ENCODE measurements around the gene CENPF.
"Not testable (repeated sequence)": the region's sequence is repeated elsewhere in the genome, so short reads cannot be mapped to it uniquely, and the experiment has no call there.

CENPF gene, protein sequence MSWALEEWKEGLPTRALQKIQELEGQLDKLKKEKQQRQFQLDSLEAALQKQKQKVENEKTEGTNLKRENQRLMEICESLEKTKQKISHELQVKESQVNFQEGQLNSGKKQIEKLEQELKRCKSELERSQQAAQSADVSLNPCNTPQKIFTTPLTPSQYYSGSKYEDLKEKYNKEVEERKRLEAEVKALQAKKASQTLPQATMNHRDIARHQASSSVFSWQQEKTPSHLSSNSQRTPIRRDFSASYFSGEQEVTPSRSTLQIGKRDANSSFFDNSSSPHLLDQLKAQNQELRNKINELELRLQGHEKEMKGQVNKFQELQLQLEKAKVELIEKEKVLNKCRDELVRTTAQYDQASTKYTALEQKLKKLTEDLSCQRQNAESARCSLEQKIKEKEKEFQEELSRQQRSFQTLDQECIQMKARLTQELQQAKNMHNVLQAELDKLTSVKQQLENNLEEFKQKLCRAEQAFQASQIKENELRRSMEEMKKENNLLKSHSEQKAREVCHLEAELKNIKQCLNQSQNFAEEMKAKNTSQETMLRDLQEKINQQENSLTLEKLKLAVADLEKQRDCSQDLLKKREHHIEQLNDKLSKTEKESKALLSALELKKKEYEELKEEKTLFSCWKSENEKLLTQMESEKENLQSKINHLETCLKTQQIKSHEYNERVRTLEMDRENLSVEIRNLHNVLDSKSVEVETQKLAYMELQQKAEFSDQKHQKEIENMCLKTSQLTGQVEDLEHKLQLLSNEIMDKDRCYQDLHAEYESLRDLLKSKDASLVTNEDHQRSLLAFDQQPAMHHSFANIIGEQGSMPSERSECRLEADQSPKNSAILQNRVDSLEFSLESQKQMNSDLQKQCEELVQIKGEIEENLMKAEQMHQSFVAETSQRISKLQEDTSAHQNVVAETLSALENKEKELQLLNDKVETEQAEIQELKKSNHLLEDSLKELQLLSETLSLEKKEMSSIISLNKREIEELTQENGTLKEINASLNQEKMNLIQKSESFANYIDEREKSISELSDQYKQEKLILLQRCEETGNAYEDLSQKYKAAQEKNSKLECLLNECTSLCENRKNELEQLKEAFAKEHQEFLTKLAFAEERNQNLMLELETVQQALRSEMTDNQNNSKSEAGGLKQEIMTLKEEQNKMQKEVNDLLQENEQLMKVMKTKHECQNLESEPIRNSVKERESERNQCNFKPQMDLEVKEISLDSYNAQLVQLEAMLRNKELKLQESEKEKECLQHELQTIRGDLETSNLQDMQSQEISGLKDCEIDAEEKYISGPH (N-terminal part only)

DNA sequence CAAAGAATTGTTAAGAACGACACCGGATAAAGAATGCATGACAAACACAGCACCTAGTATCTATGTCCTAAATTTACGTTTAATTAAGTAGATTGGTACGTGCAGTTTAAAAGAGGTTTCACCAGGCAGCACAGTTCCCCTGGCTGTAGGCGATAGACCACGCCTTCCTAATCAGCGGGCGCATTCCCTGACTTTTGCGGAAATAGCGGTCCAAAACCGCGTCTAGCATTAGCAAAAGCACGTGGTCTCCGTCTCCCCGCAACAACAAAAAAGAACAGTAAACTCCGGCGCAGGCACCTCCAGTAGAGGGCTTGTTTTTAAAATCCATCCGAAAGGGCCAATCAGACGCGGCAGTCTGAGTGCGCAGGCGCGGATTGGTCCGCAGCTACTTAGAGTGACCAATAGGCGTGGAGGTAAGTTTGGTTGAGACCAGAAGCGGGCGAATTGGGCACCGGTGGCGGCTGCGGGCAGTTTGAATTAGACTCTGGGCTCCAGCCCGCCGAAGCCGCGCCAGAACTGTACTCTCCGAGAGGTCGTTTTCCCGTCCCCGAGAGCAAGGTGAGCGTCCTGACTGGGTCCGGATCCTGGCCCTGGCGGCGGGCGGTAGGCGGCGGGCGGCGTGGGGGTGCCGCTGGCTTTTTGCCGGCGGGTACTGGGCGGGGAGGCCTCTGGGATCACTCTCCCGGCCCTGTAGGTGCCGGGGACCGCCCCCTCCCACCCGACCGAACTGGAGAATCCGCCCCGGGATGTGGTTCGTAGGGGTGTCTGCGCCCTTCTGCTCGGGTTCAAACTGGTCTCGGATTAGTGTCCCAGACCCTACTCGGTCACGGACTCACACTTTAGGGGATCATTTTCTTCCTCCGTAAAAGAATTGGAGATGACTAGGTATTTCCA is at the start of gene CENPF:
CENPF (plus strand) TSS at position 432 of the 894 bp plus-strand sequence. CDS start 10,560 bp downstream, outside the sequence.
- DNase-seq (ENCODE audit: low read depth, low spot score) = peak; percentile 99

DNA sequence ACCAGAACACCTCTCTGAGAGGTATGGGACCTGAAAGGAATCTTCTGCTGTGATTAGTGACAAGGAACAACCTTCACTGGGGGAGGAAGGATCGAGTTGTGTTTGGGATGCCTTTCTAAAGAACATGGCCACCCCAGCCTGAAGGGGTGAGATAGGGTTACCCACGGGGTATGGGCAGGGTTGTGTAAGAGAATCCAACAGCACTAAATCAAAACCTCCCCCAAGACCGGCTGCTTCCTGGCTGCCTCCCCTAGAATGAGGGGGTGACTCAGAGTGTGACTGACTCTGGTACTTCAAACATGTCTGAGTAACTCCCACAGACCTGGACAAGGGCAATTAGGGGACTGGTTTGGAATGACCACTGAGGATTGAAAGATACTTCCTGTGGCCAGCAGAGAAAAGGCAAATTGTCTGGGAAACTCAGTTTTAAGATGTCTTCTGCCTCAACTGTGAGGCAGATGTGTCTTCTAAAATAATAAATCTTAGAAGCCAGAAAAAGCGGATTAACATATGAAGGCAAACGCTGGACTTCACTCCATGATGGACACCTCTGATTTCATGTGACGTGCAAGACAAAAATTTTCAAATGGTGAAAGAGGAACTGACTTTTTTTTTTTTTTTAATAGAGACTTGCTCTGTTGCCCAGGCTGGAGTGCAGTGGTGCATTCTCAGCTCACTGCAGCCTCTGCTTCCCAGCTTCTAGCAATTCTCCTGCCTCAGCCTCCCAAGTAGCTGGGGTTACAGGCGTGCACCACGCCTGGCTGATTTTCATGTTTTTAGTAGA is 44.9 kb upstream of the CENPF start:
- DNase-seq (ENCODE audit: low read depth, low spot score) = peak; percentile 80

DNA sequence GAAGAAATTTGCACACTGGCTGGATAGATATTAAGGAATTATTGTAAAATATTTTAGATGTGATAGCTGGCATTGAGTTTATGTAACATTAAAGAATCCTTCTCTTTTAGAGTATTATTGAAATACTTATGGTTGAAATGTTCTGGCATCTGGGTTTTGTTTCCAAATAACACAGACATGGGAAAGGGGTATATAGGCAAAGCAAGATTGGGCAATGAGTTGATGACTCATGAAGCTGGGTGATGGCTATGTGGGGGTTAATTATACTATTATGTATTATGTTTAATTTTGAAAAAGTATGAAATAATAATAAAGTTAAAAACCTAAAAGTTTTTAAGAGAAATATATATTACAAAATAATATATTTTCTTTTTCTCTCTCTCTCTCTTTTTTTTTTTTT is 39.1 kb upstream of the CENPF start:
- no peak for DNase-seq (ENCODE audit: low read depth, low spot score)

DNA sequence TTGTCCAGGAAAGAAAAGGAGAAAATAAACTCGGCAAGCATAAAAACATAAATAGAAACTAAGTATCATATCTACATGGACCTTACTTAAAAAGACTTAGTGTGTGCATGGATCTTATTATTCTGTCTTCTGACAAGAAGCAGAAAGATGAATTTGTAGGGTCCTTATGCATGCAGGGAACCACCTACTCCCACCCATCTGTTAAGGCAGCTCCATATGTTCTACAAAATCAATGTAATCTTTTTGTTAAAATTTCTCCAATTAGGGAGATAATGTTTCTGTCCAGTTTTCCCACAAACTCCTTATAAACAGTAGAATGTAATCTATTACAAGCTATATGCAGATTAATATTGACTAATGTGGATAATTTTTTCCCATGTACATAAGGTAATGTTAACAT is 37.7 kb upstream of the CENPF start:
- DNase-seq (ENCODE audit: low read depth, low spot score) = no peak

DNA sequence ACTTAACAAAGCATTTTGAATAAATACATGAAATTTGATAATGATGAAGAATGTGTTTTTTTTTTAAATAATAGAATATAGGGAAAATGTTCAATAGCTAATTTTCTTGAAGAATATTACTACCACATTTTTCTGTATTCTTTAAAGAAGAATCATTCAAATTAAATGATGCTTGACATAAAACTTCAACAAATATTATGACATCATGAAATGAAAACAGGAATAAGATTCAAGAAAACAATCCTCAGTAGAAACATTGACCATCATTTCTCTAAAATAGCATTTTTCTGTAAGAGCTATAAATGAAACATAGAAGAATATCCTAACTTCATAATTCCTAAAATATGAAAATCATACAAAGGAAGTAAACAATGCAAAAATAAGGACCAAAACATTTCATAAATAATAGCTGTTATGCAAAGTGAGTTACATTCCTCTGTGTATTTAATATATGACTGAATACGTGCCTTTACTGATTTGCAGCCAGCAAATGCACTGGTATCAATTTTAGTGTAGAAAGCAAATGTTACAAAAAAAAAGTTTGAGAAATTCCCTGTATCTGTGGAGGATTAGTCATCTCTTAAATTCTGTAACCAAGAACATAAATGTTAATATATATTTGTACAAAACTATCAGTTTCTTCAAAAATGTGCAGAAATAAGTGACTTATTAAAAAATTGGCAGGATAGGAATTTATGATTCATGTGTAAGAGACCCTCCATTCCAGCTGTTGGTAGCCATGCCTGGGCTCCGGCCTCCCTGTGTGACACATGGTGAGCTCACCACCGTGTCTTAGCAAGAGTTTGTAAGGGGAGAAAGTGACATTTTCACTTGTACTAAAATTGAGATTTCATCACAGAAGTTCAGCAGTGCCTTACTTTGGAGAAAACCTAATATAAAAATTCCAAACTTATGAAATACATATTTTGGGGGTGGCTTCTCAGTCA is 36.6 kb upstream of the CENPF start:
- peak; percentile 55 for DNase-seq (ENCODE audit: low read depth, low spot score)

DNA sequence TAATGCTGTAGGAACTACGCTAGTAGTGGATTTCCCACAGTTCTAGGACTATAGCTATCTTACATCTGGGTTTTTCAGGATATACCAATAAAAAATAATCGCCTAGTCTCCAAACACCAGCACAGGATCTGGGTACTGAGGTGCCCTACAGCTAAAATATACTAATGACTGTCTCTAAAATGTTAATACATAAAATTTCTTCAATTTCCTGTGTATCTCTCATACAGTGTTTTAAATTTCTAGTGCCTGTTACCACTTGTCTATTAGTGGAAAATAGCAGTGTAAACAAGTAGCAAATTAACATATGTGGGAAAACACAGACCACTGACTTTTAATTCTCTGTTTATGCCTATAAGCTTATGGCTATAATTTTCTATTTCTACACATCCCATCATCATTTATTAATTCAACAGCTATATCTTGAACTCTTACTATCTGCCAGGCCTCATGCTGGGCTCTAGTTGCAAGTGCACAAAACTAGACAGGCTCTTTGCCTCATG is 35.5 kb upstream of the CENPF start:
- DNase-seq (ENCODE audit: low read depth, low spot score) = no peak

DNA sequence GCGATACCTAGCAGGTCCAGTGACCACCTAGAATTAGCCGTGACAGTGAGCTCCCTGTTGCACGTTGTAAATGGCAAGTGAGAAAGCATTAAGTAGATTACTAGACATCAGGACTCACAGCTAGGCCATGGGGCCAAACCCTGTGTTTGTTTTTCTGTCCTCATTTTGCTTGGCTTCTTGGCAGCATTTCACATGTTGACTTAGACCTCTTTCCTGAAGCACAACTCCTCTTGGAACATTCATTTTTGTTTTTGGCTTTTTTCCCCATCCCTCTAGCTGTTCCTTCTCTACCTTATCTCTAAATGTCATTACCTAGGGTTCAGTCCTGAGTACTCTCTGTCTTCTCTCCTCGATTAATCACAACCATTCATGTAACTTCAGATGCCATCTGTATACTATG is 34.7 kb upstream of the CENPF start:
- peak; percentile 65 for DNase-seq (ENCODE audit: low read depth, low spot score)

DNA sequence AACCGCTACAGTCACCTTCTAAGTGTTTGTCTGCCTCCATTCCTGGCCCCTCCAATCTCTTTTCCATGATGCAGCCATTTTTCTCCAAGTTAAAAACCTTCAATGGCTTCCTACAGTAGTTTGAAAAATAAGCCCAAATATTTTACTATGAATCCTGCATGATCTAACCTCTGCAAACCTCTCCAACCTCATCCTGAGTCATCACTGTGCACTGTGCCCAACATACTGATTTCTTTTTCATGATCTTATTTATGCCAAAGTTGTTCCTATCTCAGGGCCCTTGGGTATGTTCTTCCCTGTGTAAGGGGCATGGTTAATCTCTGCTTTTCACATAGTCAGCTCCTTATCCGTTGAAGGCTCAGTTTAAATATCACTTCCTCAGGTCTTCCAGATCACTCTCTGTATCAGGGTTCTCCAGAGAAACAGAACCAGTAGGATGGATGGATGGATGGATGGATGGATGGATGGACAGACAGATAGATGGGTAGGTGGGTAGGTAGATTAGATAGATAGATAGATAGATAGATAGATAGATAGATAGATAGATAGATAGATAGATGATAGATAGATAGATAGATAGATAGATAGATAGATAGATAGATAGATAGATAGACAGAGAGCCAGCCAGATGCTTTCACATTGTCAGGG is 33.5 kb upstream of the CENPF start:
- peak; percentile 48 for DNase-seq (ENCODE audit: low read depth, low spot score)

DNA sequence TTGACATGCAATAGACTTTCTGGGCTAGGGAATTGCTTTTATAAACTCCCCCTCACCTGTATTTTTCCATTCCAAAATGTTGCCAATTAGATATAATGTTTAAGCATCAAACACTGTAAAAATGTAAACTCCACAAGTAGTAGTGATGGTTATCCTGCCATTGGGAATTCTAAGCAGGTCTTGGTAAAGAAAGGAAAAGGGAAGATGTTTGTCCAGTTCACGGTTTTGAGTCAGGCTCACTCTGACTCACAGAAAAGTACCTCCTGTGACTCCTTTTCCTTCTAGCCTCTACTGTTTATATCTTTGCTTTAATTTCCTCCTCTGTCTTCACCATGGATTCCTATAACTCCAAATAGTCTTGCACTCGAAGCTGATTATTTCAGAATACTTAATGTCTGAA is 32.6 kb upstream of the CENPF start:
- DNase-seq (ENCODE audit: low read depth, low spot score) = peak; percentile 50

DNA sequence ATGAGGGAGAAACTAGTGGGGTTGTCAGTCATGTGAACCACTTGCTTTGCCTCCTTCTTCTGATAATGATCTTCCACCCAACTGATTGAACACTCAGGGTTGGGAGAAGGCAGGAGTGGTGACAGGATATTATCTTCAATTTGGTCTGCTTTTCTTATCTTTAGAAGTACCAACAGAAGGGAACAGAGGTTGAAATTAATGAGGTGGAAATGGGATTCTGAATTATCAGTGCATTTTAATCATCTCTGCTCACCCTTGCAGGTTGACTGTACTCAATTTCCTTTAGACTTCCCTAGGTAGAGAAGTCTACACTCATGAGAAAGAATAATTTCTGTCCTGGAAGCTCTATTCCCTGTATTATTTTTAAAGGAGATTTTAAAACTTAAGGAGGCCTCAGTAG is 31.7 kb upstream of the CENPF start:
- DNase-seq (ENCODE audit: low read depth, low spot score) = no peak

DNA sequence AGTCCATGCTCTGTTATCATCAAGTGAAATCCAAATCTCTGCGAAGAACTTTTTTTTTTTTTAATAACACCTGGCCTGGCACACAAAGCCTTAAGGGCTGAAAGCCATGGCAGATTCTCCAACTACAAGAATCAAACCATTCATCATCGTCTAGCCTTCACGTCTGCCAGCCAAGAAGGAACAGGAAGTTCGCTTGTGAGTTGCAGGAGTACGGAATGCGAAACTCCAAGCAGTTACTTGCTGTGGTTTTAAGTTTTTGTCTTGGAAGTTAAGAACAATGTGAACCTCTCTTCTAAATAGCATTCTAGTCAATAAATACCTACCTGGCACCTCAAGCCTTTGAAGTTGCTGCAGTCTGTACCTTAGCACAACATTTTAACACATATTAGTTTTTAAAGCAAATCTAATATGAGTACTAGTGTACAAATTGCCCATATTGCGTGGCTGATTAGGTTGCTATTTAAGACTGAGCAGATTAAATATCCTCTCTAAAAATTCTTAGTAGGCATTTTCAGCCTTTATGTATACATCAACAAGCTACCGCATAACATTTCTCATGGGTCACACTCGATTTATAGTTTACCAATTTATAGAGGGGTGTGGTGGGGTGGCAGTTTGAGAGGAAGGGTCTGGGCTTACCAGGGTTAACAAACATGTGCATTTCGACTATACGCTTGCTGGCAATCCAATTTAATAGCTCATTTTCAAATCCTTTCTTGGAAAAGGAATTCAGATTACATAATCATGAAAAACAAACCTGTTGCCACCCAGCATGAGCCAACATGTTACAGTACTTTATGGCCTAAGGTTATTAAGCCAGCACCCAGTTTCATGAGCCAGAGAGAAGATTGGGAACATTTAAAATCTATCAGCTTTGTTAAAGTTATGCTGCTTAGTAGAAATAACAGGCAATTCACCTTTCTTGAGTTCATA is 29.3 kb upstream of the CENPF start:
- peak; percentile 57 for DNase-seq (ENCODE audit: low read depth, low spot score)

DNA sequence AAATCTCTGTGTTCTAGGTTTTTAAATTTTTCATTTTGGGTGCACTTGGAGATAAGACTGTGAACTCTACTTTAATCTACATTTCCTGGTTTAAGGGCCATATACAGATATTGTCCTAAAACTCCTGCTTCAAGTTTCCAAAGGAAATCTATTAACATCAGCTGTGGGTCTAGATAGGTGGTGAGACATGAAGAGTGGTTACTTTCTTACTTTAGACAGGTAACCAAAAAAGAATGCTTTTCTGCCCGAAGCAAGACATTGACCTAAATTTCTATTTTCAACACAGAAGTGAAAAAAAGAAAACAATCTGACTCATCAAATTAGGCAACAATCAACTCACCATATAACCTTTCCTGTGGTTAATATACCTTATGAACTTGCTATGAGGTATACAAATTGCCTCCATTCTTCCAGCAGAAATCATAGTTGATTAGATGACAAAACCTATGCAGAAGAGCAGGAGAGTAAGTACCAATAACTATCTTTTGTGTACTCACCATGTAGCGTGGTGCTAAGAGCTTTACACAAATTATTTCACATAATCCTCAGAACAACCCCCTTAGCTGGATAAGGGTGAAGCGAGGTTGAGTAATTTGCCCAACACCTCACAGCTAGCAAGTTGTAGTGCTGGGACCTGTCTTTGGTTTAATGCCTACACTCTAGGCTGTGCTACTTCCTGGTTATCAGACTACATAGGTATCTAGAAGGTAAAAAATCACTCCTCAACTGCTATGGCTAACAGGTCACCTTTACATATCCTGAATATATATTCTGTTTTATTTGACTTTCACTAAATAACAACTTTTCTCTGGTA is 28.2 kb upstream of the CENPF start:
- no peak for DNase-seq (ENCODE audit: low read depth, low spot score)

DNA sequence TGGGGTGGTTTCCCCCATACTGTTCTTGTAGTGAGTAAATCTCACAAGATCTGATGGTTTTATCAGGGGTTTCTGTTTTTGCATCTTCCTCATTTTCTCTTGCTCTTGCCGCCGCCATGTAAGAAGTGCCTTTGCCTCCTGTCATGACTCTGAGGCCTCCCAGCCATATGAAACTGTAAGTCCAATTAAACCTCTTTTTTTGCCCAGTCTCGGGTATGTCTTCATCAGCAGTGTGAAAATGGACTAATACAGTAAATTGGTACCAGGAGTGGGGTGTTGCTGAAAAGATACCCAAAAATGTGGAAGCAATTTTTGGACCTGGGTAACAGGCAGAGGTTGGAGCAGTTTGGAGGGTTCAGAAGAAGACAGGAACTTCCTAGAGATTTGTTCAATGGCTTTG is 26.9 kb upstream of the CENPF start:
- not testable (repeated sequence) for DNase-seq (ENCODE audit: low read depth, low spot score)

DNA sequence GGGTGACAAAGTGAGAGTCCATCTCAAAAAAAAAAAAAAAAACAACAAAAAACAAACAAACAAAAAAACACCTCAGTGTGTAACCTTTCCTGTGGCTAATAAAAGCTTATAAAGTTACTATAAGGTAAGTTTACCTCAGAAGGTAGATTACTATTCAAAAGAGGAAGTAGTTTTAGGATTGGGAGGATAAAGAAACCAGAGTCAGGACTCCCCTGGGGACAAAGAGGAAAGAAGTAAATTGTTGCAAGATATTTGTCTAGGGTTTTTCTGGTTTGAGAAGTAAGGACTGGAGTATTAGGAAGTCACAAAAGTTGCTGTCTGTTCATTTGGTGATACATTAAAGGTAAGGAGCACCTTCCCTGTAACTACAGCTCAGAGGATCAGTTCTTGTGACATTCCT is 23.8 kb upstream of the CENPF start:
- DNase-seq (ENCODE audit: low read depth, low spot score) = no peak

DNA sequence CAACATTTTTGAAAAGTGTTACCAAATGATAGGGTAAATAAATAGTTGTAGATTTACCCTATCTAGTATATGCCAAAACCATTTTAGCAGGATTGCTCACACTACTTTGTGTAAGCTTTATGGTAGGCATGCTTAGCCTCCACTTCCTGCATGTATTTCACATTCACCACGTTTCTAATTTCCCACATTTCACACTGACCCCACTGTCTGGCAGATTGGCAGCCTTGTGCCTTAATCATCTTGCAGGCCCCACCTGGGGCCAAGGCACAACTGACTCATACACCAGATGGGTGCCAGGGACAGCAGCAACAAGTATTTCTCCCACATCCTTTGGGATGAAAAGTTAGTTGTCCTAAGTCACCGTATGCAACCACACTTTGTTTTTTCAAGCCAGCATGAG is 21.2 kb upstream of the CENPF start:
- DNase-seq (ENCODE audit: low read depth, low spot score) = peak; percentile 86

DNA sequence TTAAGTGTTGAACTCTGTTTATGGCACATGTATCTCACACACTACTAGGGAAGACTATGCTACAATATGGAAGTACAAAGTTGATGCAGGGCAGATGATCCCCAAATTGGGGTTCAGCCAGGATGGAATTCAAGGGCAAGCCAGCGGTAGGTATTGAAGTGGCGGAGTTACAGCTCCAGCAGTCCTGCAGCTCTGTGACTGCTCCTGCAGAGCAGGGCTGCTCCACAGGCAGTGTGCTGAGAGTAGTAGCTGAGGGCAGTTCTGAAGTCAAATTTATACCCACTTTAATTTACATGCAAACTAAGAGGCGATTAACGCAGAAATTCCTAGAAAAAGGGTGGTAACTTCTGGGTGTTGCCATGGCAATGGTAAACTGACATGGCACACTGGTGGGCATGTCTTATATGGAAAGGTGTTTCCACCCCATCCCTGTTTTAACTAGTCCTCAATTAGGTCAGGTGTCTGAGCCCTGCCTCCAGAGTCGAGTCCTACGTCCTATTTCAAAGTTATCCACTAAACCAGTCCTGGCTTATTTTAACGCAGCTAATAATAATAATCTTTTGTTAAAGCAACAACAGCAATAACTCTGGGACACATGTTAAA is 20.6 kb upstream of the CENPF start:
- DNase-seq (ENCODE audit: low read depth, low spot score) = no peak

Measured in astrocyte of the hippocampus (primary cell).